Measurements from ENCODE around the gene SLAIN2.

Gene SLAIN2

DNA sequence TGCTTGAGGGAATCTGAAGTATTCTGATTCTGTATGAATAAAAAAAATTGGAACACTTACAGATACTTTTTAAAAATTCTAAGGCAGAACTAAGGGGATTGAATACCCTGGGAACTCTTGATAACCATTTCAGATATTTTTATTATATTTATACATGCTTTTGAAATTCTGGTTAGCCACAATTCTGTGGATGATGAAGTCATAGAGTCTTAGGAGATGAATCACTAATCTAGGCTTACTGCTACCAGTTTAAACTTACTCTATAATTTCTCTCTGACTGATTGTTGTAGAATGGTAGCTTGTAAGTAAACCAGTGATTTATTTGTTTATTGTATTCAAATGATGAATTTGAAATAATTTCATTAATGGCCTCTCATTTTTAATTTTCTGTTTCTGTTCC lies 11.4 kb upstream of the SLAIN2 start:
- no peak for DNase-seq (ENCODE audit: extremely low read depth, insufficient read length)
- TF ChIP-seq, protein P1, sequence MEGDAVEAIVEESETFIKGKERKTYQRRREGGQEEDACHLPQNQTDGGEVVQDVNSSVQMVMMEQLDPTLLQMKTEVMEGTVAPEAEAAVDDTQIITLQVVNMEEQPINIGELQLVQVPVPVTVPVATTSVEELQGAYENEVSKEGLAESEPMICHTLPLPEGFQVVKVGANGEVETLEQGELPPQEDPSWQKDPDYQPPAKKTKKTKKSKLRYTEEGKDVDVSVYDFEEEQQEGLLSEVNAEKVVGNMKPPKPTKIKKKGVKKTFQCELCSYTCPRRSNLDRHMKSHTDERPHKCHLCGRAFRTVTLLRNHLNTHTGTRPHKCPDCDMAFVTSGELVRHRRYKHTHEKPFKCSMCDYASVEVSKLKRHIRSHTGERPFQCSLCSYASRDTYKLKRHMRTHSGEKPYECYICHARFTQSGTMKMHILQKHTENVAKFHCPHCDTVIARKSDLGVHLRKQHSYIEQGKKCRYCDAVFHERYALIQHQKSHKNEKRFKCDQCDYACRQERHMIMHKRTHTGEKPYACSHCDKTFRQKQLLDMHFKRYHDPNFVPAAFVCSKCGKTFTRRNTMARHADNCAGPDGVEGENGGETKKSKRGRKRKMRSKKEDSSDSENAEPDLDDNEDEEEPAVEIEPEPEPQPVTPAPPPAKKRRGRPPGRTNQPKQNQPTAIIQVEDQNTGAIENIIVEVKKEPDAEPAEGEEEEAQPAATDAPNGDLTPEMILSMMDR (IDR thresholded peaks at IDR 0.05; ENCODE audit: insufficient read depth, low read length, poor library complexity, severe bottlenecking), result no peak
- H3K4me3 ChIP-seq (replicated peaks; ENCODE audit: low read depth, low read length), result no peak overlapping the region

DNA sequence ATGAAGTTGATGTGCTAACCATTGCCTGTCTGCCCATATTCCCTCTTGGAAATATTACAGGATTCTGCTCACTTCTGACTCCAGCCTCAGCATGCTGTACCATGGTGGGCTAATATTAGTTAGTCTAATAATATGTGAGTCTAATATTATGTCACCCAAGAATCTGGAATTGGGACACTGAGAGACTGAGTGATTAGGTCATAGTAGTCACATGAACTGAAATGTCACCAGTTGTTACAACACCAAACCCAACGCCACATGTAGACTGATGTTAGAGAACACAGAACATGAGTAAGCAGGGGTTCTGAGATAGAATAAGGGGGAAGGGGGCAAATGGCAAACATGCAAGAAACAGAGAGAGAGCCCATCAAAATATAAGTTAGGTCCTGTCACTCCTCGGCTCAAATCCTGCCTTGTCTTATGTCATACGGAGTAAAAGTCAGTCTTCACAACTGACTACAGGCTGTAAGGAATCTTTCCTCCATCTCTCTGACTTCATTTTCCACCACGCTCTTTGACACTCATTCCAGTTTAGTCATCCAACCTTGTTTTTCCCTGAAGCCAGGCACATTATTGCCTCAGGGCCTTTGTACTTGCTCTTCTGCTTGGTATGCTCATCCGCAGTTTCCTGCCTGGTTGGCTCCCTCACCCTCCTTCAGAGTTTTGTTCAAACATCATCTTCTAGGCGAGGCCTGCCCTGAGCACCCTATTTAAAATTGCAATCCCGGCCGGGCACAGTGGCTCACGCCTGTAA lies 9.6 kb upstream of the SLAIN2 start:
- DNase-seq (ENCODE audit: extremely low read depth, insufficient read length), result no peak
- TF ChIP-seq, protein P1 (IDR thresholded peaks at IDR 0.05; ENCODE audit: insufficient read depth, low read length, poor library complexity, severe bottlenecking), result no peak
- Histone ChIP-seq H3K4me3 (replicated peaks; ENCODE audit: low read depth, low read length) (no peak overlapping the region), H3K27me3 (replicated peaks; ENCODE audit: control insufficient read depth, insufficient read depth, low read length) (no peaks in the 10 kb centered on the region), H3K36me3 (ENCODE audit: control insufficient read depth, insufficient read depth, low read length) (no peaks in the 10 kb centered on the region)

More for the DNA sequence above, 11.4 kb upstream of the SLAIN2 start:
- no peaks in the 10 kb centered on the region for H3K27me3 ChIP-seq (replicated peaks; ENCODE audit: control insufficient read depth, insufficient read depth, low read length)
- no peaks in the 10 kb centered on the region for H3K36me3 ChIP-seq (ENCODE audit: control insufficient read depth, insufficient read depth, low read length)

DNA sequence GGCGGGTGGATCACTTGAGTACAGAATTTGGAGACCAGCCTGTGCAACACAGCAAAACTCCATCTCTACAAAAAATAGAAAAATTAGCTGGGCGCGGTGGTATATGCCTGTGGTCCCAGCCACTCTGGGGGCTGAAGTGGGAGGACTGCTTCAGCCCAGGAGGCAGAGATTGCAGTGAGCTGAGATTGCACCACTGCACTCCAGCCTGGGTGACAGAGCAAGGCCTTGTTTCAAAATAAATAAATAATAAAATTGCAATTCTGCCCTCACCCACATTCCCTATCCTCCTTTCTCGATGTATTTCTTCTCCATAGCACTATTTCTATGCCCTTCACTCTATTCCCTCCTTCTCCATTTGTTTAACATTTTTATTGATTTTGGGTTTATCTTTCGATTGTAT lies 8.7 kb upstream of the SLAIN2 start:
- TF ChIP-seq, protein P1 (IDR thresholded peaks at IDR 0.05; ENCODE audit: insufficient read depth, low read length, poor library complexity, severe bottlenecking), result no peak
- Histone ChIP-seq H3K4me3 (replicated peaks; ENCODE audit: low read depth, low read length) (no peak overlapping the region), H3K27me3 (replicated peaks; ENCODE audit: control insufficient read depth, insufficient read depth, low read length) (no peaks in the 10 kb centered on the region), H3K36me3 (ENCODE audit: control insufficient read depth, insufficient read depth, low read length) (no peaks in the 10 kb centered on the region)
- DNase-seq (ENCODE audit: extremely low read depth, insufficient read length), result no peak

DNA sequence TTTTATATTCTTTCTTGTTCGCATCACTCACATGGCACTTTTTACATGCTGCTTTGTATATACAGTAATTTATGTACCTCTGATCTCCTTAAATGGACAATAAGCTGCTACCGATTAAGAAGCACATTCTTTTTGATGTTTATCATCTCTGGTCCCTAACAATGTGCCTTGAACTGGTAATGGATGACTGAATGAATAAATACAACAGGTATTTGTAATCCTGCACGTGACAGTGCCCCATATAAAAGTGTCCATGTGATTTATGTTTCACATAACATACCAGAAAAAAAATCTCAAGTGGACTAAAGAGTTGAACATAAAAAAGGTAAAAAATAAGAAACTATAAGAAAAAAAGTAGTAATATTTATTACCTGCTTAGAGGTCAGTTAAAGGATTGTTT lies 7.7 kb upstream of the SLAIN2 start:
- Histone ChIP-seq H3K27me3 (replicated peaks; ENCODE audit: control insufficient read depth, insufficient read depth, low read length) (no peaks in the 10 kb centered on the region), H3K36me3 (ENCODE audit: control insufficient read depth, insufficient read depth, low read length) (no peaks in the 10 kb centered on the region), H3K4me3 (replicated peaks; ENCODE audit: low read depth, low read length) (no peak overlapping the region)
- TF ChIP-seq, protein P1 (IDR thresholded peaks at IDR 0.05; ENCODE audit: insufficient read depth, low read length, poor library complexity, severe bottlenecking), result no peak
- DNase-seq (ENCODE audit: extremely low read depth, insufficient read length), result no peak

DNA sequence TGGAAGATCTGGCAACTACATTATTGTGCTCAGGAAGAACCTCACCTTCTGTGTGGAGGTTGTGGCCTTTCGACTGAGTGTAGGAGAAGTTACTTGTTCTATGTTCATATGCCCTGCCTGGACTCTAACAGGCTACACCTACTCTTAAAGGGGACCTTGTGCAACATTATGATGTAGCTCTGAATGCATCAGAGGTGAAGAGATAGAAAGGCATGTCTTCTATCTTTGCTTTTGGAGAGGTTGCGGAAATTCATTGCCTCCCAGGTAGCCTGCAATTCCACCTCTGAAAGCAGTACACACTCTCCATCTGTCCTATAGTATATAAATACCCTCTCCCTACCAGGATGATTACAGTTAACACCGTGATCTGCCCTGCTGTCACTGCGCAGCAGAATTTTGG lies 7.1 kb upstream of the SLAIN2 start:
- TF ChIP-seq, protein P1 (IDR thresholded peaks at IDR 0.05; ENCODE audit: insufficient read depth, low read length, poor library complexity, severe bottlenecking), result no peak
- no peak for DNase-seq (ENCODE audit: extremely low read depth, insufficient read length)
- no peaks in the 10 kb centered on the region for H3K27me3 ChIP-seq (replicated peaks; ENCODE audit: control insufficient read depth, insufficient read depth, low read length)
- no peaks in the 10 kb centered on the region for H3K36me3 ChIP-seq (ENCODE audit: control insufficient read depth, insufficient read depth, low read length)
- H3K4me3 ChIP-seq (replicated peaks; ENCODE audit: low read depth, low read length), result no peak overlapping the region

Measured in GM06990 (cell line).